ENCODE data around the gene ZNF777.

GRCh38 chr7:149501651-149502050 lies 40.8 kb upstream of the ZNF777 start:
- TF ChIP-seq CTCF (IDR thresholded peaks at IDR 0.05) = no peak
- TF ChIP-seq POLR2AphosphoS5 (IDR thresholded peaks at IDR 0.05) = no peak
